Effector memory CD4-positive, alpha-beta T cell (primary cell): ENCODE data around the gene APOL6.

Source experiments
- DNase-seq, 3 donors: peaks; one replicate each; pipeline ENCODE4 v3.0.0-alpha.2; 2020
- H3K27ac ChIP-seq: 2 replicates; pipeline ENCODE4 v1.7.0; 2013; ENCODE audit warnings: mild to moderate bottlenecking, low read length, moderate library complexity; ENCODE audit not compliant: insufficient read depth, poor library complexity, severe bottlenecking
- H3K27me3 ChIP-seq: replicated peaks from 2 replicates; pipeline ENCODE4 v1.7.0; 2013; ENCODE audit warnings: mild to moderate bottlenecking, low read length; ENCODE audit not compliant: insufficient read depth, control insufficient read depth, poor library complexity, severe bottlenecking
- H3K36me3 ChIP-seq: 2 replicates; pipeline ENCODE4 v1.7.0; 2013; ENCODE audit warnings: mild to moderate bottlenecking, low read length, moderate library complexity; ENCODE audit not compliant: control insufficient read depth, insufficient read depth
- H3K4me1 ChIP-seq: 2 replicates; pipeline ENCODE4 v1.7.0; 2013; ENCODE audit warnings: low read length, mild to moderate bottlenecking; ENCODE audit not compliant: control insufficient read depth, insufficient read depth, poor library complexity, severe bottlenecking
- H3K4me3 ChIP-seq: 2 replicates; pipeline ENCODE4 v1.7.0; 2013; ENCODE audit warnings: low read length, low read depth, mild to moderate bottlenecking; ENCODE audit not compliant: insufficient read depth, poor library complexity, severe bottlenecking
- H3K9me3 ChIP-seq: 2 replicates; pipeline ENCODE4 v1.7.0; 2013; ENCODE audit warnings: mild to moderate bottlenecking, low read length, moderate library complexity; ENCODE audit not compliant: control insufficient read depth

APOL6 gene

GRCh38 chr22:35608088-35608487 is 40.2 kb upstream of the APOL6 start:
- H3K36me3 ChIP-seq, result no peaks in the 10 kb centered on the region
- no peak for DNase-seq
- H3K27me3 ChIP-seq, result no peaks in the 10 kb centered on the region
- no peaks in the 10 kb centered on the region for H3K4me1 ChIP-seq
- no peak overlapping the region for H3K4me3 ChIP-seq
- H3K9me3 ChIP-seq, result no peaks in the 10 kb centered on the region
- H3K27ac ChIP-seq, result no peak overlapping the region

- Histone ChIP-seq H3K4me1 (no peaks in the 10 kb centered on the region), H3K4me3 (no peak overlapping the region)
These were observed 39.0 kb upstream of the APOL6 start for GRCh38 chr22:35609261-35609660.

DNA sequence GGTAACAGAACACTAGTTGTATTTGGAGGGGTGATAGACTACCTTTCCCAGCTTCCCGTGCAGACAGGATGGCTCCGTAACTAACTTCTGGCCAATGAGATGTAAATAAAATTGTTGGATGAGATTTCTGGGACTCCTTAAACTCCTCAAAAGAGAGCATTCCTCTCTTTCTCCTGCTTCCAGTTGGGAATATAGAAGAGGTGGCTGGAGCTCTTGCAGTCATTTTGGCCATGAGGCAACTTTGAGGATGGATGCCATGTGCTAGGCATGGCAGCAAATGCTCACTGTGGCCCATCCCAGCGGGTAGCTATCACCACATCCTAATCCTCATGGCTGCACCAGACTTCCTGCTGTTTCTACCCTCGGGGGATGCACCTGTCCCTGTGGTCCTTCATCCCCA is 38.5 kb upstream of the APOL6 start:
- no peak overlapping the region for H3K4me3 ChIP-seq
- no peaks in the 10 kb centered on the region for H3K36me3 ChIP-seq
- no peak overlapping the region for H3K27ac ChIP-seq
- H3K4me1 ChIP-seq, result no peaks in the 10 kb centered on the region
- DNase-seq, result no peak
- no peaks in the 10 kb centered on the region for H3K27me3 ChIP-seq
- H3K9me3 ChIP-seq, result no peaks in the 10 kb centered on the region

More at GRCh38 chr22:35609261-35609660, 39.0 kb upstream of the APOL6 start:
- DNase-seq, result no peak
- no peaks in the 10 kb centered on the region for H3K36me3 ChIP-seq
- H3K27me3 ChIP-seq, result no peaks in the 10 kb centered on the region
- no peak overlapping the region for H3K27ac ChIP-seq
- no peaks in the 10 kb centered on the region for H3K9me3 ChIP-seq

- DNase-seq, result no peak
- Histone ChIP-seq H3K9me3 (no peaks in the 10 kb centered on the region), H3K27me3 (no peaks in the 10 kb centered on the region), H3K27ac (no peak overlapping the region), H3K4me1 (no peaks in the 10 kb centered on the region), H3K4me3 (no peak overlapping the region), H3K36me3 (no peaks in the 10 kb centered on the region)
These were observed 37.5 kb upstream of the APOL6 start for GRCh38 chr22:35610741-35611140.

- no peaks in the 10 kb centered on the region for H3K9me3 ChIP-seq
- no peak for DNase-seq
- H3K27me3 ChIP-seq, result no peaks in the 10 kb centered on the region
- H3K27ac ChIP-seq, result no peak overlapping the region
- peaks cover 3% of the 10 kb centered on the region for H3K4me1 ChIP-seq
- no peak overlapping the region for H3K4me3 ChIP-seq
- no peaks in the 10 kb centered on the region for H3K36me3 ChIP-seq
These were observed 36.9 kb upstream of the APOL6 start for GRCh38 chr22:35611200-35611890.

DNA sequence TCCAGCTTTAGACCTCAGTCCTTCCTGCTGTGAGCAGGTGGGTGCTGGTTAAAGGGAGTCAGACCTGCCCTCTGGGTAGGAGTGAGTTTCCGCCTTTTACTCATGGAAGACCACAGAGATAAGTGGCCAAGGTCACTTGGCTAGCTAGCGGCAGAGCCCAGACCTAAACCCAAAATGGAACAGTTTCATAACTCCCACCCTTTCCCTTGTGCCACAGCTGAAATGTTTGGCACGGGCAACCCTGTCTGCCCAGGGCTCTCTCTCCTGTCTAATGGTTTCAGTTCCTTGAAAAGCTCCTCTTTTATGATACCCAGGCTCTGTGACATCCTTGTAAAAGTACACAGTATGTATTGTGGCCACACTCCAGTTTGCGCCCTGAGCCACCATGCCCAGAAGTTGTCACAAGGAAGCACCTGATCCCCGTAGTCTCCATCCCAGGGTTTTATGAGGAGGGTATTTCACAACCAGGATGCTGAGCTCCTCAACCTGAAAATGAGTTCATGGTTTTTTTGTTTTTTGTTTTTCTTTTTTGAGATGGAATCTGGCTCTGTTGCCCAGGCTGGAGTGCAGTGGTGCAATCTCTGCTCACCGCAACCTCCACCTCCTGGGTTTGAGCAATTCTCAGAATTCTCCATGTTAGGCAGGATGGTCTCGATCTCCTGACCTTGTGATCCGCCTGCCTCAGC is 36.2 kb upstream of the APOL6 start:
- no peaks in the 10 kb centered on the region for H3K36me3 ChIP-seq
- H3K27me3 ChIP-seq, result no peaks in the 10 kb centered on the region
- DNase-seq, result no peak
- H3K4me3 ChIP-seq, result no peak overlapping the region
- peaks cover 4% of the 10 kb centered on the region for H3K4me1 ChIP-seq
- no peak overlapping the region for H3K27ac ChIP-seq
- no peaks in the 10 kb centered on the region for H3K9me3 ChIP-seq

GRCh38 chr22:35612903-35613302 is 35.3 kb upstream of the APOL6 start:
- Histone ChIP-seq H3K9me3 (no peaks in the 10 kb centered on the region), H3K27ac (no peak overlapping the region), H3K27me3 (no peaks in the 10 kb centered on the region)

GRCh38 chr22:35614404-35614803 is 33.8 kb upstream of the APOL6 start:
- DNase-seq, result no peak
- H3K36me3 ChIP-seq, result no peaks in the 10 kb centered on the region
- no peak overlapping the region for H3K4me3 ChIP-seq
- no peaks in the 10 kb centered on the region for H3K9me3 ChIP-seq
- H3K4me1 ChIP-seq, result peaks cover 4% of the 10 kb centered on the region
- no peaks in the 10 kb centered on the region for H3K27me3 ChIP-seq
- no peak overlapping the region for H3K27ac ChIP-seq

More at GRCh38 chr22:35612903-35613302, 35.3 kb upstream of the APOL6 start:
- no peak for DNase-seq
- Histone ChIP-seq H3K36me3 (no peaks in the 10 kb centered on the region), H3K4me3 (no peak overlapping the region), H3K4me1 (peaks cover 4% of the 10 kb centered on the region)

- Histone ChIP-seq H3K36me3 (no peaks in the 10 kb centered on the region), H3K4me1 (peaks cover 4% of the 10 kb centered on the region), H3K9me3 (no peaks in the 10 kb centered on the region), H3K4me3 (no peak overlapping the region), H3K27ac (no peak overlapping the region), H3K27me3 (no peaks in the 10 kb centered on the region)
- no peak for DNase-seq
These were observed 33.1 kb upstream of the APOL6 start for GRCh38 chr22:35615156-35615555.

DNA sequence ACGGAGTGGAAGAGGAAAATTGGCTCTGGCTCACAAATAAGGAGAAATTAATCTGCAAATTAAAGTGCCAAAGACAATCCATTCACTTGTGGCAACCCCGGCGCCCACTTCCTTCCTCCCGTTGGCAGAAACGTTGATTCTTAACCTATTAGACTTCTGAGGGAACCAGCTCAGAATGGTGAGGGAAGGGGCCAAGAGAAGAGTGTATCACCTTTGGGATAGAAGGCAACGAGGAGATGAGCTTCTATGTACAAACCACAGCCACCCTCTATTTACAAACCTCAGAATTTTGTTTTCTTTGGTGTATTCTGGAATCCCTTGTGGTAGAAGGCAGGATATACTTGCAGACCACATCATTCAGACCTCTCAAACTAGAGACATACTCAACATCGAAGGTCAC is 32.2 kb upstream of the APOL6 start:
- Histone ChIP-seq H3K27me3 (no peaks in the 10 kb centered on the region), H3K9me3 (no peaks in the 10 kb centered on the region), H3K4me1 (peaks cover 4% of the 10 kb centered on the region), H3K27ac (no peak overlapping the region), H3K36me3 (no peaks in the 10 kb centered on the region), H3K4me3 (no peak overlapping the region)
- no peak for DNase-seq
